Duodenal mucosa (tissue), 2 donors: ENCODE data around the gene HAP1.
A peak's percentile ranks its signal among the peaks of the same experiment; 100 is the strongest.
"Not testable (repeated sequence)": the region's sequence is repeated elsewhere in the genome, so short reads cannot be mapped to it uniquely, and the experiment has no call there.

ENCODE experiments used
- H3K27ac ChIP-seq: one replicate; pipeline ENCODE4 v1.7.0; 2013; ENCODE audit warnings: low read depth, low read length
- H3K27me3 ChIP-seq, 2 donors: one replicate each; pipeline ENCODE4 v1.7.0; 2013; ENCODE audit warnings: low read length in 2 of 2, control low read depth in 1 of 2; ENCODE audit not compliant: insufficient read depth in 2 of 2, control insufficient read depth in 1 of 2
- H3K36me3 ChIP-seq, 2 donors: one replicate each; pipeline ENCODE4 v1.7.0; 2013; ENCODE audit warnings: low read length in 2 of 2, control low read depth in 1 of 2; ENCODE audit not compliant: insufficient read depth in 2 of 2, control insufficient read depth in 1 of 2
- H3K4me1 ChIP-seq, 2 donors: one replicate each; pipeline ENCODE4 v1.7.0; 2013; ENCODE audit warnings: low read length in 2 of 2, control low read depth in 1 of 2; ENCODE audit not compliant: insufficient read depth in 2 of 2, control insufficient read depth in 1 of 2
- H3K4me3 ChIP-seq, 2 donors: one replicate each; pipeline ENCODE4 v1.7.0; 2013; ENCODE audit warnings: low read length in 2 of 2, low read depth in 1 of 2
- H3K9ac ChIP-seq, 2 donors: one replicate each; pipeline ENCODE4 v1.7.0; 2013; ENCODE audit warnings: low read length in 2 of 2, low read depth in 1 of 2
- H3K9me3 ChIP-seq, 2 donors: one replicate each; pipeline ENCODE4 v1.7.0; 2013; ENCODE audit warnings: low read length in 2 of 2, control low read depth in 1 of 2; ENCODE audit not compliant: control insufficient read depth in 1 of 2

HAP1 gene

GRCh38 chr17:41734139-41734948 is at the start of gene HAP1:
TSS of gene HAP1 (minus strand) at chr17:41734643. CDS start at chr17:41734634, 9 bp downstream.
- peaks cover 38 to 42% of the 10 kb centered on the region in 2 donors for H3K27me3 ChIP-seq
- no peaks in the 10 kb centered on the region for H3K9me3 ChIP-seq
- H3K4me1 ChIP-seq, result peaks cover 0 to 3% of the 10 kb centered on the region in 2 donors
- H3K36me3 ChIP-seq, result no peaks in the 10 kb centered on the region
- H3K9ac ChIP-seq, result no peak within 1 kb of the TSS
- H3K4me3 ChIP-seq, result peak within 1 kb of the TSS; percentile 43 to 53
- H3K27ac ChIP-seq, result no peak within 1 kb of the TSS

DNA sequence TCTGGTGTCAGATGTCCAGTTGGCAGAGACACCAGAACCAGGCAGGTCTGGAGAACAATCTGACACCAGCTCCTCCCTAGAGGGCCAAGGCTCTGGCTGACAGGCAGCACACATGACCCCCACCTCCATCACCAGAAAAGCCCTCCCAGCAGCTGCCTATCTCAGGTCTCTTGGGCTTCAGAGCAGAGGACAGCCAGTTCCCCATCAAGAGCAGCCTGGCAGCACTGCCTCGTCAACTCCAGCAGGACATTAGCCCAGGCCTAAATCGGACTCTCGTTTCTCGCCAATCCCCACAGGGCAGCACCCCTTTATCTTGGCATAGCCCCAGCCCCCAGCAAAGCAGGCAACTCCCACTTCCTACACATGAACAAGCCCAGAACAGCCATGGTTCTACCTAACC is 47.7 kb upstream of the HAP1 start:
- Histone ChIP-seq H3K4me1 (peaks cover 40 to 49% of the 10 kb centered on the region in 2 donors), H3K9ac (no peak overlapping the region), H3K4me3 (peak overlapping the region in 1 of 2 donors; percentile 9), H3K27ac (no peak overlapping the region), H3K9me3 (no peaks in the 10 kb centered on the region), H3K36me3 (peaks cover 0 to 5% of the 10 kb centered on the region in 2 donors), H3K27me3 (no peaks in the 10 kb centered on the region)

GRCh38 chr17:41781404-41782110 is 47.1 kb upstream of the HAP1 start:
- Histone ChIP-seq H3K4me1 (peaks cover 42 to 55% of the 10 kb centered on the region in 2 donors), H3K36me3 (peaks cover 0 to 5% of the 10 kb centered on the region in 2 donors), H3K27me3 (no peaks in the 10 kb centered on the region), H3K9ac (peak overlapping the region in 1 of 2 donors; percentile 47), H3K9me3 (no peaks in the 10 kb centered on the region), H3K27ac (no peak overlapping the region), H3K4me3 (no peak overlapping the region)

GRCh38 chr17:41779954-41780353 is 45.5 kb upstream of the HAP1 start:
- H3K27ac ChIP-seq, result no peak overlapping the region
- H3K4me3 ChIP-seq, result no peak overlapping the region
- no peaks in the 10 kb centered on the region for H3K27me3 ChIP-seq
- no peak overlapping the region for H3K9ac ChIP-seq
- H3K36me3 ChIP-seq, result peaks cover 0 to 5% of the 10 kb centered on the region in 2 donors
- H3K9me3 ChIP-seq, result no peaks in the 10 kb centered on the region
- H3K4me1 ChIP-seq, result peaks cover 56 to 69% of the 10 kb centered on the region in 2 donors

DNA sequence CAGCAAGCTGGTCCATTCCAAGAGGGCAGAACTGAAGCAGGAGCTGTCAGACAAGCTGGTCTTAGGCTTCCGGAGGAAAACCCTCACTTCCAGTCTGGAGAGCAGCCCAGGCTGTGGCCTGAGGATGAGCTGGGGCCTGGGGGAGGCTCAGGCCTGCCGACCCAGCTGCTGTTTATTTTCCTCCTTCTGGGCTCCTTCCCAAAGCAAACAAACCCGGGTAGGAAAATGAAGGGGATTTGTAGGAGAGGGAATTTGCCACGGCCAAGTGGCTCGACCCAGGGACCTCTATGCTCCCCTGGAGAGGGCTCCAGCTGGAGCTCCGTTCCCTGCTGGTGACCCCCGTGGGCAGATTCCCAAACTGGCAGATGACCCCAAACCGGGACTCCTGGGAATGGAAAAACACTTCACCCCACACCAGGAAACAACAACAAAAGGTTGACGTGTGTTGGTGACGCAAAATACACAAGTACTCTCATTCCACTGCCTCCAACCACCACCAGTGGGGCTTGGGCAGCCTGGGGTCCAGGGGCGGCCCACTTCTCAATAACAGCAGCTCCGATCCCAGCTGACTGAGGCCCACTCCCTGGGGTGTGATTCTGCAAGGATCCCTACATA is 43.2 kb upstream of the HAP1 start:
- Histone ChIP-seq H3K4me3 (peak overlapping the region in 1 of 2 donors; percentile 40), H3K27me3 (no peaks in the 10 kb centered on the region), H3K27ac (peak overlapping the region; percentile 83), H3K4me1 (peaks cover 58 to 71% of the 10 kb centered on the region in 2 donors), H3K36me3 (peaks cover 0 to 5% of the 10 kb centered on the region in 2 donors), H3K9ac (peak overlapping the region; percentile 51 to 60), H3K9me3 (no peaks in the 10 kb centered on the region)

DNA sequence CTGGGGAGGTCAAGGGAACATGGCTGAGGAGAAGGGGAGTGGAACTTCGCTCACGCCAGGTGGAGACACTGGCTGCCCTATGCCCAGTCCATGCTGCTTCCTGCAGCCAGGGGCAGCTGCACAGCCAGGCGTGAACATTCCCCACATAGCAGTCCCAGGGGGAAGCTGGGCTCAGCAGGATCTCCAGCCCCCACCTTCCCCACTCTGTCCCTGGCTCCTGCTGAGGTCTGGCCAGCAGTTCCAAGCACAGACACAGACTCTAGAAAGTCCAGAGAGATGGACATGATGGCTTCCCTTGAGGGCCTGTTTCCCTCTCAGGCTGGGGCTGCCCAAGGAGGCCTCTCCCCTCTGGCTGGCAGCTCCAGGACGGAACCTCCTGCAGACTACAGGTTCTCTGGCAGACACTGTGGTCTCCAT is 42.7 kb upstream of the HAP1 start:
- Histone ChIP-seq H3K4me3 (no peak overlapping the region), H3K36me3 (peaks cover 0 to 1% of the 10 kb centered on the region in 2 donors), H3K27ac (peak overlapping the region; percentile 83), H3K9me3 (no peaks in the 10 kb centered on the region), H3K9ac (peak overlapping the region; percentile 51 to 60), H3K27me3 (no peaks in the 10 kb centered on the region), H3K4me1 (peaks cover 59 to 71% of the 10 kb centered on the region in 2 donors)

DNA sequence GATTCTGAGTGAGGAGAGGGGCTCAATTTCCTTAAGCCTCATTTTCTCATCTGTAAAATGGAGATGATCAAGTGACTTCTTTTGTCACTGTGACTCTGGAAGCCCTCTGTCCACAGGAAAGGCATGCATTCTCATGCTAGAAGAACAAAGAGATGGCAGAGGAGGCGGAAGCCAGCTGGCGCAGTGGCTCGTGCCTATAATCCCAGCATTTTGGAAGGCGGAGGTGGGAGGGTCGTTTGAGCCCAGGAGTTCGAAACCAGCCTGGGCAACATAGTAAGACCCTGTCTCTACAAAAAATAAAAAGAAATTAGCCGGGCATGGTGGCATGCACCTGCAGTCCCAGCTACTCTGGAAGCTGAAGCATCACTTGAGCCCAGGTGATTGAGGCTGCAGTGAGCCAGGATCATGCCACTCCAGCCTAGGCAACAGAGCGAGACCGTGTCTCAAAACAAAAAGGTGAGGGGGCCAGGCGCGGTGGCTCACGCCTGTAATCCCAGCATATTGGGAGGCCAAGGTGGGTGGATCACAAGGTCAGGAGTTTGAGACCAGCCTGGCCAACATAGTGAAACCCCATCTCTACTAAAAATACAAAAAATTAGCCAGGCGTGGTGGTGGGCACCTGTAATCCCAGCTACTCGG is 41.9 kb upstream of the HAP1 start:
- H3K4me3 ChIP-seq, H3K27me3 ChIP-seq, H3K9me3 ChIP-seq, H3K36me3 ChIP-seq: not testable (repeated sequence)
- Histone ChIP-seq H3K27ac (peak overlapping the region; percentile 66), H3K9ac (peak overlapping the region; percentile 43 to 61), H3K4me1 (peaks cover 58 to 70% of the 10 kb centered on the region in 2 donors)

- peaks cover 8 to 10% of the 10 kb centered on the region in 2 donors for H3K36me3 ChIP-seq
- no peaks in the 10 kb centered on the region for H3K27me3 ChIP-seq
- peaks cover 57 to 70% of the 10 kb centered on the region in 2 donors for H3K4me1 ChIP-seq
- H3K27ac ChIP-seq, result peak overlapping the region; percentile 66
- peak overlapping the region; percentile 43 to 61 for H3K9ac ChIP-seq
- H3K9me3 ChIP-seq, result no peaks in the 10 kb centered on the region
- no peak overlapping the region for H3K4me3 ChIP-seq
Observed at GRCh38 chr17:41775394-41776226, 41.2 kb upstream of the HAP1 start.

DNA sequence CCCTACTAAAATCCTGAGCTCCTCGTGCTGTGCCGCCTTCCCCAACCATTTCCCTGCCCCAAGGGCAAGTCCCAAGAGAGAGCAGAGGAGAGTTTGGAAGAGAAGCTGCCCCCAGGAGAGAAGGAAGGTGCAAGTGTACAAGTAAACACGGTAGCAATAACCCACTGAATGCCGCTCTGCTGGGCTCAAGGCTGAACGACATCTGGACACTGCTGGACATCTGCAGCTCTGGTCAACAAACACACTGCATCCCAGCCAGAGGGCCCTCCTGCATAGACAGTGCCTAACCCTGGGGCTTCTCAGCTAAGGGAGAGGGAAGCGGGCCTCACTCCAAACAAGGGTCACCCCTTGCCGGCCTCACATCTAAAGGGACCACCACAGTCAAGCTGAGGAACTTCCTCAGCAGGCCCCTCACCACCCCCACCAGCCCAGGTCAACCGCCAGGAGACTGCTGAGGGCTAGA is 39.3 kb upstream of the HAP1 start:
- Histone ChIP-seq H3K27ac (peak overlapping the region; percentile 94), H3K36me3 (peaks cover 11 to 28% of the 10 kb centered on the region in 2 donors), H3K9me3 (no peaks in the 10 kb centered on the region), H3K4me1 (peaks cover 57 to 64% of the 10 kb centered on the region in 2 donors), H3K4me3 (peak overlapping the region; percentile 43 to 49), H3K27me3 (no peaks in the 10 kb centered on the region), H3K9ac (peak overlapping the region; percentile 76 to 78)
